ENCODE data around the gene EIF3D. TPM values are rescaled to one million over a fixed set of nuclear protein-coding genes. Genes with fewer than 3 reads are reported as not detected.

Gene EIF3D
- total and polyA plus RNA-seq, 9 of the 15 experiments (the other 6 are each of a cell fraction or from before 2014, with no cell fraction given), result 191 to 422 (median 279) TPM

DNA sequence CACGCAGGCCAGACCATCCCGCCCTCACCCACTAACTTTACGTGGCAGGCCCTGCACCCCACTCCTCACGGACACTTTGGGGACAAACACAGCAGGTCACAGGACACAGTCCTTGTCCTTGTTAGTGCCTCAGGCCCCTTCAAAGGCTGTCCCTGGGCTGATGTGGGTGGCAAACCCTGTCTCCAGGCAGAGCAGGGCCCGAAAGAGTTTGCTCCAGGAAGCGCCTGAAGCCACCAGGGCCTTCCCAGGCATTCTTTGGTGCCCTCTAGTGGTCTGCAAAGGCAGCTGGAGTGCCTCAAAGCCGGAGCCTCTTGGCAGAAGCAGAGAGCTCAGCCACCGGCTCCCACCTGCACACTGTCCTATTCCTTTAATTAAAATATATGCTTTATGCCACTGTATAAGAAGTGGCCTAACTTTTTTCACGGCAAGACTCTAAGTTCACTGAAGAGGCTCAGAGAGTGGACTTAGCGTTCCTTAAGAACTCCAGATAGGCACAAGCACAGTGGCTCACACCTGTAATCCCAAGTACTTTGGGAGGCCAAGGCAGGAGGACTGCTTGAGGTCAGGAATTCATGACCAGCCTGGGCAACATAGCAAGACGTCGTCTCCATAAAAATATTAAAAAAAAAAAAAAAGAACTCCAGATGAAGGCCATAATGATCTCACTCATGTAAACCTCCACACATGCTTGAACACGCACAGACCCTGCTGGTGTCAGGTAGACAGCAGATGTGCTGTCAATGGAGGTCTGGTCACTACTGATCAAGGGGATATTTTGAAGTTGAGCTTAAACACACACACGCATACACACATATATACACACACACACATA lies 58.6 kb downstream of the EIF3D start (continued):
- TF ChIP-seq, protein P1, sequence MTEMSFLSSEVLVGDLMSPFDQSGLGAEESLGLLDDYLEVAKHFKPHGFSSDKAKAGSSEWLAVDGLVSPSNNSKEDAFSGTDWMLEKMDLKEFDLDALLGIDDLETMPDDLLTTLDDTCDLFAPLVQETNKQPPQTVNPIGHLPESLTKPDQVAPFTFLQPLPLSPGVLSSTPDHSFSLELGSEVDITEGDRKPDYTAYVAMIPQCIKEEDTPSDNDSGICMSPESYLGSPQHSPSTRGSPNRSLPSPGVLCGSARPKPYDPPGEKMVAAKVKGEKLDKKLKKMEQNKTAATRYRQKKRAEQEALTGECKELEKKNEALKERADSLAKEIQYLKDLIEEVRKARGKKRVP (CRISPR knock-in tag; IDR thresholded peaks at IDR 0.05), result no peak
- TF ChIP-seq, protein P2, sequence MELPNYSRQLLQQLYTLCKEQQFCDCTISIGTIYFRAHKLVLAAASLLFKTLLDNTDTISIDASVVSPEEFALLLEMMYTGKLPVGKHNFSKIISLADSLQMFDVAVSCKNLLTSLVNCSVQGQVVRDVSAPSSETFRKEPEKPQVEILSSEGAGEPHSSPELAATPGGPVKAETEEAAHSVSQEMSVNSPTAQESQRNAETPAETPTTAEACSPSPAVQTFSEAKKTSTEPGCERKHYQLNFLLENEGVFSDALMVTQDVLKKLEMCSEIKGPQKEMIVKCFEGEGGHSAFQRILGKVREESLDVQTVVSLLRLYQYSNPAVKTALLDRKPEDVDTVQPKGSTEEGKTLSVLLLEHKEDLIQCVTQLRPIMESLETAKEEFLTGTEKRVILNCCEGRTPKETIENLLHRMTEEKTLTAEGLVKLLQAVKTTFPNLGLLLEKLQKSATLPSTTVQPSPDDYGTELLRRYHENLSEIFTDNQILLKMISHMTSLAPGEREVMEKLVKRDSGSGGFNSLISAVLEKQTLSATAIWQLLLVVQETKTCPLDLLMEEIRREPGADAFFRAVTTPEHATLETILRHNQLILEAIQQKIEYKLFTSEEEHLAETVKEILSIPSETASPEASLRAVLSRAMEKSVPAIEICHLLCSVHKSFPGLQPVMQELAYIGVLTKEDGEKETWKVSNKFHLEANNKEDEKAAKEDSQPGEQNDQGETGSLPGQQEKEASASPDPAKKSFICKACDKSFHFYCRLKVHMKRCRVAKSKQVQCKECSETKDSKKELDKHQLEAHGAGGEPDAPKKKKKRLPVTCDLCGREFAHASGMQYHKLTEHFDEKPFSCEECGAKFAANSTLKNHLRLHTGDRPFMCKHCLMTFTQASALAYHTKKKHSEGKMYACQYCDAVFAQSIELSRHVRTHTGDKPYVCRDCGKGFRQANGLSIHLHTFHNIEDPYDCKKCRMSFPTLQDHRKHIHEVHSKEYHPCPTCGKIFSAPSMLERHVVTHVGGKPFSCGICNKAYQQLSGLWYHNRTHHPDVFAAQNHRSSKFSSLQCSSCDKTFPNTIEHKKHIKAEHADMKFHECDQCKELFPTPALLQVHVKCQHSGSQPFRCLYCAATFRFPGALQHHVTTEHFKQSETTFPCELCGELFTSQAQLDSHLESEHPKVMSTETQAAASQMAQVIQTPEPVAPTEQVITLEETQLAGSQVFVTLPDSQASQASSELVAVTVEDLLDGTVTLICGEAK (IDR thresholded peaks at IDR 0.05), result no peak
- TF ChIP-seq, protein P2 (CRISPR knock-in tag; IDR thresholded peaks at IDR 0.05), result no peak
- TF ChIP-seq ETV1 (tag; conservative IDR thresholded peaks at IDR 0.05; ENCODE audit: low read depth) (peak; percentile 29; the same call in 1 of the 2 replicates), ZEB2 (IDR thresholded peaks at IDR 0.05) (no peak), EWSR1 (IDR thresholded peaks at IDR 0.05; ENCODE audit: borderline replicate concordance, low read depth, partially characterized antibody) (no peak)
- TF ChIP-seq, protein P3, sequence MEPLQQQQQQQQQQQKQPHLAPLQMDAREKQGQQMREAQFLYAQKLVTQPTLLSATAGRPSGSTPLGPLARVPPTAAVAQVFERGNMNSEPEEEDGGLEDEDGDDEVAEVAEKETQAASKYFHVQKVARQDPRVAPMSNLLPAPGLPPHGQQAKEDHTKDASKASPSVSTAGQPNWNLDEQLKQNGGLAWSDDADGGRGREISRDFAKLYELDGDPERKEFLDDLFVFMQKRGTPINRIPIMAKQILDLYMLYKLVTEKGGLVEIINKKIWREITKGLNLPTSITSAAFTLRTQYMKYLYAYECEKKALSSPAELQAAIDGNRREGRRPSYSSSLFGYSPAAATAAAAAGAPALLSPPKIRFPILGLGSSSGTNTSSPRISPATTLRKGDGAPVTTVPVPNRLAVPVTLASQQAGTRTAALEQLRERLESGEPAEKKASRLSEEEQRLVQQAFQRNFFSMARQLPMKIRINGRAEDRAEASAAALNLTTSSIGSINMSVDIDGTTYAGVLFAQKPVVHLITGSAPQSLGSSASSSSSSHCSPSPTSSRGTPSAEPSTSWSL (CRISPR knock-in tag; IDR thresholded peaks at IDR 0.05; ENCODE audit: borderline replicate concordance), result no peak

Data from K562 (cell line).